Endothelial cell of umbilical vein (primary cell): ENCODE data around the gene TNN.

Source experiments
- MYC ChIP-seq: IDR thresholded peaks from one replicate; pipeline ENCODE4 v1.6.1; 2011; ENCODE audit warnings: mild to moderate bottlenecking, low read depth, low read length
- POLR2AphosphoS5 ChIP-seq: IDR thresholded peaks from 2 replicates; pipeline ENCODE4 v1.6.1; 2012; ENCODE audit warnings: low read depth, mild to moderate bottlenecking, control low read depth, low read length, moderate library complexity; ENCODE audit not compliant: insufficient read depth
- TF ChIP-seq, protein P1 (sequence below), 2 donors: IDR thresholded peaks; 1 replicate in 1 of 2; 2 replicates in 1 of 2; pipeline ENCODE4 v1.5.1; 2011; ENCODE audit warnings: low read length in 2 of 2, mild to moderate bottlenecking in 2 of 2, moderate library complexity in 2 of 2, control low read depth in 1 of 2, inconsistent platforms in 1 of 2, low read depth in 1 of 2; ENCODE audit not compliant: insufficient read depth in 1 of 2; ENCODE audit errors: extremely low read depth in 1 of 2

DNA sequence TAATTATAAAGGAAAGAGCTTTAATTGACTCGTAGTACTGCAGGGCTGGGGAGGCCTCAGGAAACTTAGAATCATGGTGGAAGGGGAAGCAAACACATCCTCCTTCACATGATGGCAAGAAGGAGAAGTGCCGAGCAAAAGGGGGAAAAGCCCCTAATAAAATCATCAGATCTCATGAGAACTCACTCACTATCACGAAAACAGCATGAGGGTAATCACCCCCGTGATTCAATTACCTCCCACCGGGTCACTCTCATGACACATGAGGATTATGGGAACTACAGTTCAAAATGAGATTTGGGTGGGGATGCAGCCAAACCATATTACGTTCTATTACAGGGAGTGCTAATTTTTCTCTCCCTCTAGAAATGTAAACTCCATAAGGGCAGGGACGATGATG, 30.2 kb upstream of the TNN start:
- TF ChIP-seq, protein P1, sequence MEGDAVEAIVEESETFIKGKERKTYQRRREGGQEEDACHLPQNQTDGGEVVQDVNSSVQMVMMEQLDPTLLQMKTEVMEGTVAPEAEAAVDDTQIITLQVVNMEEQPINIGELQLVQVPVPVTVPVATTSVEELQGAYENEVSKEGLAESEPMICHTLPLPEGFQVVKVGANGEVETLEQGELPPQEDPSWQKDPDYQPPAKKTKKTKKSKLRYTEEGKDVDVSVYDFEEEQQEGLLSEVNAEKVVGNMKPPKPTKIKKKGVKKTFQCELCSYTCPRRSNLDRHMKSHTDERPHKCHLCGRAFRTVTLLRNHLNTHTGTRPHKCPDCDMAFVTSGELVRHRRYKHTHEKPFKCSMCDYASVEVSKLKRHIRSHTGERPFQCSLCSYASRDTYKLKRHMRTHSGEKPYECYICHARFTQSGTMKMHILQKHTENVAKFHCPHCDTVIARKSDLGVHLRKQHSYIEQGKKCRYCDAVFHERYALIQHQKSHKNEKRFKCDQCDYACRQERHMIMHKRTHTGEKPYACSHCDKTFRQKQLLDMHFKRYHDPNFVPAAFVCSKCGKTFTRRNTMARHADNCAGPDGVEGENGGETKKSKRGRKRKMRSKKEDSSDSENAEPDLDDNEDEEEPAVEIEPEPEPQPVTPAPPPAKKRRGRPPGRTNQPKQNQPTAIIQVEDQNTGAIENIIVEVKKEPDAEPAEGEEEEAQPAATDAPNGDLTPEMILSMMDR (IDR thresholded peaks at IDR 0.05; ENCODE audit: extremely low read depth in 1 of 2, insufficient read depth in 1 of 2, low read depth in 1 of 2, low read length in 2 of 2) = no peak
- TF ChIP-seq POLR2AphosphoS5 = no peak
- no peak for TF ChIP-seq MYC
